GM12872 (cell line): ENCODE data around the gene CLK4.
A peak's percentile ranks its signal among the peaks of the same experiment; 100 is the strongest.

Experiments used
- CTCF ChIP-seq: IDR thresholded peaks from 3 replicates; pipeline ENCODE4 v1.5.1; 2011; ENCODE audit warnings: low read depth, mild to moderate bottlenecking, low read length, moderate library complexity; ENCODE audit not compliant: insufficient read depth

CLK4 gene

DNA sequence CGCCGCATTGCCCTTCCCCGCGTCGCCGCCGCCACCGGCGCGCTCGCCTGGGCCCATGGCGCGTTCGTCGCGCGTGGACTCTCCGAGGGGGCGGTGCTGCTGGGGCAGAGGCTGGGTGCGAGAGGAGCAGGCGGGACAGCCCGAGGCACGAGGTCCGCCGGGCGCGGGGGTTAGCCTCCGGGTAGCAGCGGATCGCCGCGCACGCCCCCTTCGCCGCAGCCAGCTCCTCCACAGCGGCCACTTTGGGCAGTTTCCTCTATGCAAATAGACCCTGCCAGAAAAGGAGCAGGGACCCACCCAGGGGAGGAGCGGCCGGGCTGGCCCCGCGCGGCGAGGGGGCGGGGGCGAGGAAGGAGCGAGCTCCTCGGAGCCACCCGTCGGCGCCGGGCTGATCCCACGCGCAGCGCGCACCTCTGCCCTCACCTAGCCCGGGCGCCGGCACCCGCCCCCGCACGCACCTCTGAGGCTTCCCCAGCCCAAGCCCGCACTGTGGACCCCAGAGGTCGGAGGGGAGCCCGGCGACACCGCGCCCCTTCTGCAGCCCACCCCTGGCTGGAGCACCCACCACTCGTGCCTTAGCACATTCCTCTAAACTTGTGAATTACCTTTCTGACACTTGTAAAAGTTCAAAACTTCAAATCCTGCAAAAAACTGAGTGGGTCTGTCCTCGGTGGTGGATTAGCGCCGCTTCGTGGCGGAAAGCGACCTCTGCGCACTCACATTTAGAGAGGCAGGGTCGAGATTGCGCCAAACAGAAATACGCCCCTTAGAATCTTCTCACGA, 36.5 kb downstream of the CLK4 start, which contains the start of gene COL23A1:
COL23A1 (minus strand) TSS at position 253 of the 783 bp plus-strand sequence.
- peak; percentile 62 for TF ChIP-seq CTCF

GRCh38 chr5:178589180-178590140, 37.4 kb downstream of the CLK4 start:
- TF ChIP-seq CTCF = no peak

DNA sequence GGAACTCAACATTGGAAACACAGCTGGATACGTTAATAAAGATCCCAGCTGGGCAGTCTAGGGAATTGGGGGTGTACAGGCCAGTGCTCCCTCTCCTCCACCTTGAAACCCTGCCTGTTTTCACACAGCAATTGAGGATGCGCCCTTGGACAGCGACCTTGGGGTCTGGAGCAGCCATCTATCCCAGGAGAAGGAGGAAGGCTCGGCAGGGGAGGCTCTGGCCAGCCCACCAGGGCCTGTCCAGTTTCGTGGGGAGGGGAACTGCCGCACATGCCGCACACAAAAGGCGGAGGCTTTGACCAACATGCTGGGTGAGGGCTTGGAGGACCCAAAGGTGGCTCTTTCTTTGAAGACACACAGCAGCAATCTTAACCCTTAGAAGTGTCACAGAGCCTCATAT, 38.1 kb downstream of the CLK4 start:
- TF ChIP-seq CTCF = no peak

DNA sequence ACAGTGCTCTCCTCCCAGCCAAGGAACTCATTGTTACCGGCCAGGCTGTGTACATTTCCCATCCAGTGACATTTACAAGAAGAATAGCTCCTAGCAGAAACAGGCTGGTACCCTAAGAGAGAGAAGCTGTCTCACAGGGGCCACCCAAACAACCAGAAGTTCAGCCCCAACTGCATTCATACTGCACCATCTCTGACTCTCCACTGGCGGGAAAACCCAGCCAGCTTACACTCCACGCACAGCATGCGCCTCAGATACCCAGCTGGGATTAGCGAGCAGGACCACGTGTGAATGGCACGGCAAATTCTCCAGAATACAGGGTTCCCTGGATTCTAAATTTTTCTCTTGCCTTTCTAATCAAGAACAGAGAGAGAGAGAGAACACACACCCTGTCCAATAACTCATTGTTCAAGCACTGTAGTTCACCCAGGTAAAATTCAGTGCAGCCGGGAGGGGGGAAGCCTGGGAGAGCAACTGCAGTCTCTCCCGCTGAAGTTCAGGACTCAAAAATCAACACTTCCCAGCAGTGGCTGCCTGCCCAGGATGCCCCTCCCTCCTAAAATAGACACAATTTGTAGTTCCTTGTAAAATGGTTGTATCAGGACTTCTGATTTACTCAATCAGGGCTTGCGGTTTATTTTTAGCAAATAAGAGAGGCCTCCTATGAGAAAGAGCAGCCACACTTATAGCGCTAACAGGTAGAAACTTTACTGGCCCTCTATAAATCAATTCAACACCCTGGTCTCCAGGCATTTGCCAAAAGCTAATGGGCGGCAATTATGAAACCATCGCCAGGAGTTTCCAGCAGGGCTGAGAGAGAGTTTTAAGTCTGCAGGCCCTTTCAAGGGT, 38.9 kb downstream of the CLK4 start:
- no peak for TF ChIP-seq CTCF

DNA sequence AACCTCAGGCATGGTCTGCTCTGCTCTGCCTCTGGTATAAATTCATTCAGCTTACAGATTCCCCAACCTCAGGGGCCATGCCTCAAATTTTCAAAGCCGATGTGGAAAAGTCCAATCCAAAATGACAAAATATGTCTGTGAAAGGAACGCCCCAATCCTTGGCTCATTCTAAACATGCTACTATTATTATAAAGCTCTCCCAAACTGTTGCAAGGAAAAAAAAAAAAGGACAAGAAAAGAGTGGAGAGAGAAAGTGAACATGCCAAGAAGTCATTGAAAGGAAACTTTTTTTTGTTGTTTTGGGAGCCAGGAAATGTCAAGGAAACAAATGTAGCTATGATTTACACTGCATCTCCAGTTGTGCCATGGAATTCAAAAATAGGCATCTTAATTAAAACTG, 40.5 kb downstream of the CLK4 start:
- no peak for TF ChIP-seq CTCF

- no peak for TF ChIP-seq CTCF
Measured at GRCh38 chr5:178583279-178583678, 43.6 kb downstream of the CLK4 start.
